ES-I3 (cell line): ENCODE results near the gene NTSR2.

Experiments used
- H3K36me3 ChIP-seq: 2 replicates; pipeline ENCODE4 v1.6.1; 2013; ENCODE audit warnings: mild to moderate bottlenecking, low read length, control low read depth, moderate library complexity; ENCODE audit not compliant: insufficient read depth
- H3K4me1 ChIP-seq: 2 replicates; pipeline ENCODE4 v1.6.1; 2013; ENCODE audit warnings: mild to moderate bottlenecking, control low read depth, low read length; ENCODE audit not compliant: insufficient read depth
- H3K9ac ChIP-seq: 2 replicates; pipeline ENCODE4 v1.6.1; 2013; ENCODE audit warnings: low read depth, mild to moderate bottlenecking, low read length, moderate library complexity
- H3K9me3 ChIP-seq: 2 replicates; pipeline ENCODE4 v1.6.1; 2013; ENCODE audit warnings: mild to moderate bottlenecking, low read length, moderate library complexity; ENCODE audit not compliant: control insufficient read depth, insufficient read depth

The NTSR2 gene

DNA sequence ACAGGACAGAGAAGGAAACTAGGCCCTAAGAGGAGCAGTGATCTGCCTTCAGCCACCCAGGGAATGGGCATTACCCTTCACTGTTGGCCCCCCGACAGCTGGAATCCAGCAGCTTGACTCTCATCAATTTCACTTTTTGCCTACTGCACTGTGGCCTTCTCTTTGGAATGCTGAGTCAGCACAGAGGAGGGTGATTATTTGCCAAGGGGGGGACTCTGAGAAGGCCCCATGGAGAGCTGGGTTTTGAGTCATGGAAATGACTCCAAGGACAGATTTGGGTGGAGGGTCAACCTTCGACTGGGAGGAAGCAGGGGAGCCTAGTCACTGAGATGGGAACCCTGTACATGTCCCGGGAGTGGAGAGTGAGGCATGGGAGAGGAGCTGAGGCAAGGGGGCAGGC, 38.1 kb upstream of the NTSR2 start:
- no peaks in the 10 kb centered on the region for H3K36me3 ChIP-seq
- no peak overlapping the region for H3K9ac ChIP-seq
- H3K9me3 ChIP-seq, result no peaks in the 10 kb centered on the region; the same call in 1 of the 2 replicates
- H3K4me1 ChIP-seq, result no peaks in the 10 kb centered on the region

DNA sequence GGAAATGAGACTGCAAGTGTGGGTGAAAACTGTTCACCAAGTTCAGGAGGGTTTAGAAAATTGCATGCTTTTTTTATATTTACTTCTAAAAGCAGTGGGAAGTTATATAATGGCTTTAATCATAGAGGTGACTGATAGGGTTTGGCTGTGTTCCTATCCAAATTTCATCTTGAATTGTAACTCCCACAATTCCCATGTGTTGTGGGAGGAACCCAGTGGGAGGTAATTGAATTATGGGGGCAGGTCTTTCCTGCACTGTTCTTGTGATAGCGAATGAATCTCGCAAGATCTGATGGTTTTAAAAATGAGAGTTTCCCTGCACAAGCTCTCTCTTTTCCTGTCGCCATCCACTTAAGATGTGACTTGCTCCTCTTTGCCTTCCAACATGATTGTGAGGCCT, 35.7 kb upstream of the NTSR2 start:
- H3K36me3 ChIP-seq, result no peaks in the 10 kb centered on the region
- no peak overlapping the region for H3K9ac ChIP-seq
- no peaks in the 10 kb centered on the region; the same call in 1 of the 2 replicates for H3K9me3 ChIP-seq
- H3K4me1 ChIP-seq, result no peaks in the 10 kb centered on the region

DNA sequence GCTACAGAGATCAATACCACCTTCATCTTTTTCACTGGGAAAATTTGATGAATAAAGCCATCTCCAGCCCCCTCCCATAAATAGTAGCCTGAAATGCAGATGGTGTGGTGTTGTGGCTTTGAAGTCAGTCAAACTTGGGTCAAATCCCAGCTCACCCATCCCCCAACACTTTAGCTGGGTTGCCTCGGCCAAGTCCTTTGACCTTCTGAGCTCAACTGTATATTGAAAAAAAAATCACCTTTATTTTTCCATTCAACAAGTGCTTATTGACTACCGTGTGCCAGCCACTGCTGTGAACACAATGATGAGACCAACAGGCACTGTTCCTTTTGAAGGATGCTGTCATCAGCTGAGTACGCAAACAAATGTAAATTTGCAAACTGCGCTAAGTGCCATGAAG, 35.1 kb upstream of the NTSR2 start:
- Histone ChIP-seq H3K36me3 (no peaks in the 10 kb centered on the region), H3K9me3 (no peaks in the 10 kb centered on the region; the same call in 1 of the 2 replicates), H3K9ac (no peak overlapping the region), H3K4me1 (no peaks in the 10 kb centered on the region)

DNA sequence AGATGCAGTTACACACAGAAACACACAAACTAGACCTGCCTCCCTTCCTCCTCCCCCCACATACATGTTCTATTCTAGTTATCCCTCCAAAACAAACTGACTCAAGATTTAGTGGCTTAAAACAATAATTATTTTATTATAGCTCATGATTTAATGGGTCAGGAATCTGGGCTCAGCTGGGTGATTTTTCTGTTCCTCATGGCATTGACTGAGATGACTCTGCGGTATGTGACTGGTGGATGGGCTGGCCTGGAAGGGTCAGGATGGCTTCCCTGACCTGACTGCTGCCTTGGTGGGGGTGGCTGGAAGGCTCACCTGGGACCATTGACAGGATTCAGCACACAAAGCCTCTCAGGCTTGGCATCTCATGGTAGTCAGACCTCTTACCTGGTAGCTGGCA, 33.7 kb upstream of the NTSR2 start:
- Histone ChIP-seq H3K36me3 (no peaks in the 10 kb centered on the region), H3K4me1 (no peaks in the 10 kb centered on the region), H3K9ac (no peak overlapping the region), H3K9me3 (no peaks in the 10 kb centered on the region; the same call in 1 of the 2 replicates)

DNA sequence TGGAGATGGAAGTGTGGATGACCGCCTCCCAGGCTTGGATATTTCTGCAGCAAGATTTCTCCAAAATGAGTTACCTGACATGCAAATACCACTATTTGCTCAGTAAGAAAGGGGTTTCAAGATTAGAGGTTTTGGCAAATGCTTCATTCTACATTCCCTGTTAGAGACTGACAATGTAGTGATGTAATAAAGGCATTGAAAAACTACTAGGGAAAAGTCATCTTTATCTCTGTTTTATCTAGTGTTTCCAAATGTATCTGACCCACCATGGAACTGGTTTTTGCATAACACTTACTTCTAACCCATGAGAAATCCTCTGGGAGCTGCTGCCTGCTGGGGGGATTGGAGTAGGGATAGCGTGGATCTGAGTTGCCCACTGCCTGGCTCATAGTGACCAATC, 33.0 kb upstream of the NTSR2 start:
- Histone ChIP-seq H3K9ac (no peak overlapping the region), H3K4me1 (no peaks in the 10 kb centered on the region), H3K36me3 (no peaks in the 10 kb centered on the region), H3K9me3 (no peaks in the 10 kb centered on the region; the same call in 1 of the 2 replicates)

DNA sequence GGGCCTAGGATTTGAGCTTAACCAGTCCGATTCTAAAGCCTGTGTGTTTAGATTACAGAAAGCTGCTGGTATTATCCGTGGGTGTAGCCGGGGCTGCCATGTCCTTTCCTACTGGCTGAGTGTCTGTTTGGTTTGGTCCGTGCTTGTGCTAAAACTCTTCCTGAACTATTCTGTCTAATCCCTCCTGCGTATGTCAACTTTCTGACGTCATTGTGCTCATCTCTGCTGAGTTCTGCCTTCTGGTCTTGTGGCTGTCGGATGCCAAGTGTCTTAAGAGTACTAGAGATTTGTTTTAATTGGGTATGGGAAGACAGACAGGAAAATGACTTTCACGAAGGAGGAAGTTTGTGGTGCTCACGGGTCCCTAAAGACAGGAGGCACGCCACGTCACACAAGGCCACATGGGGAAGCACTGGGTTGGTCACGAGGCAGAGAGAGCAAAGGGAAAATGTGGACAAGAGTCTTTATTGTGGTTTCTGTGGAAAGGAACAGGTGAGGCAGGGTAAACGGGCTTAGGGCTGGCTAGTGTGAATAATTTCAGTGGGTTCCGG, 31.8 kb upstream of the NTSR2 start:
- no peaks in the 10 kb centered on the region for H3K4me1 ChIP-seq
- H3K36me3 ChIP-seq, result no peaks in the 10 kb centered on the region
- no peaks in the 10 kb centered on the region for H3K9me3 ChIP-seq
- no peak overlapping the region for H3K9ac ChIP-seq

DNA sequence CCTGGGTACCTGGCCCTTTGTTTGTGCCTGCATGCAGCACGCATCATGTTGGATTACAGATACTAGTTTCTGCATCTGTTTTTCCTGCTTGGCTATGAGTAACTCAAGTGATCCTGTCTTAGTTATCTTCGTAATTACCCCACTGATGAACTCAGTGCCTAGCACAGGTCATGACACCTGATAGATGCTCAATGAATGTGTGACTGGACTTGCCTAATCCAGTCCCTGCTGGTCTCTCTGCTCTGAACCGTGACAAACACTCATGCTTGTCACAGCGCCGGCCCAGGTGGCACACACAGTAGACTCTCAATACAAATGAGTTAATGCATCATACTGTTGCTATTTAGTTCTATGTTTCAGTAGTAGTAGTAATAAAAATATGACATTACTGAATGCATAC, 31.2 kb upstream of the NTSR2 start:
- Histone ChIP-seq H3K9ac (no peak overlapping the region), H3K36me3 (no peaks in the 10 kb centered on the region), H3K4me1 (no peaks in the 10 kb centered on the region), H3K9me3 (no peaks in the 10 kb centered on the region)

DNA sequence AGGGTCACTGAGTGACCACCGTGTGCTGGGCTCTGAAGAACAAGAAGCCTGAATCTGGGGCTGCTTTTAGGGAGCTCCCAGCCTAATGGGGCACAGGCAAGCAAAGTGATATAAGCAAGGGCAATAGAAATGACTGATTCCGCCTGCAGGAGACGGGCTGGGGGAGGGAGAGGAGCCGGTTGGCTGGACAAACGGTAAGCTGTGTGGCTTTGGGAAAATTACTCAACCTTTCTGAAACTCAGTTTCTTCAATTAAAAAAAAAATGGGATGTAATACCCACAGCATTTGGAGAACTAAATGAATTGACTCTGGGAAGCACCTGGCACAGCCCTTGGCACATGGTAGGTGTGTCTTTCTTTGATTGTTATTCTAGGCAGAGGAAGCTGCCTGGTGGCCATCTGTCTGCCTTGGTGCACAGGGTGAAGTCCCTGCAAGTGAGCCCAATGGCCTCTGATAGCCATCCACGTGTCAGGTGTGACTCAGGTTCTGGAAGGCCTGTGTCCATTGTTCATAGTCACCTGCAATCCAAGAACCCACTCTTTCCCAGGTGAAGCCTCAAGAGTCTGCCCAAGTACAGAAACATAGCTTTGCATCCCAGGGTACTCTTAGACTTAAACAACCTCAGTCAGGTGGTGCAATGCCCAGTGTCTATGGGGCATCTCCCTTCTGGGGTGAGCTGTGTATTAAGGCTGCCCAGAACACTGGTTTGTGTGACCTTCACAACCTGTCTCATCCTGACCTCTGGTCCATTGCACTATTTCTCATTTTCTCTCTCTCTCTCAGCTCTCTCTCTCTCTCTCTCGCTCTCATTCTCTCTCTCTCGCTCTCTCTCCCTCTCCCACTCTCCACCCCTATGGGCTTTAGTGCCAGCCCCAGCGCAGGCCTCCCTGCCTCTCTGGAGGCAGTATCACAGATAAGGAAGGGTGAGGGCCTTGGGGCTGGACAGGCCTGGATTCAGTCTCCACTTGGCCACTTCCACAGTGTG, 30.0 kb upstream of the NTSR2 start:
- no peak overlapping the region for H3K9ac ChIP-seq
- no peaks in the 10 kb centered on the region for H3K36me3 ChIP-seq
- no peaks in the 10 kb centered on the region for H3K4me1 ChIP-seq
- no peaks in the 10 kb centered on the region for H3K9me3 ChIP-seq

DNA sequence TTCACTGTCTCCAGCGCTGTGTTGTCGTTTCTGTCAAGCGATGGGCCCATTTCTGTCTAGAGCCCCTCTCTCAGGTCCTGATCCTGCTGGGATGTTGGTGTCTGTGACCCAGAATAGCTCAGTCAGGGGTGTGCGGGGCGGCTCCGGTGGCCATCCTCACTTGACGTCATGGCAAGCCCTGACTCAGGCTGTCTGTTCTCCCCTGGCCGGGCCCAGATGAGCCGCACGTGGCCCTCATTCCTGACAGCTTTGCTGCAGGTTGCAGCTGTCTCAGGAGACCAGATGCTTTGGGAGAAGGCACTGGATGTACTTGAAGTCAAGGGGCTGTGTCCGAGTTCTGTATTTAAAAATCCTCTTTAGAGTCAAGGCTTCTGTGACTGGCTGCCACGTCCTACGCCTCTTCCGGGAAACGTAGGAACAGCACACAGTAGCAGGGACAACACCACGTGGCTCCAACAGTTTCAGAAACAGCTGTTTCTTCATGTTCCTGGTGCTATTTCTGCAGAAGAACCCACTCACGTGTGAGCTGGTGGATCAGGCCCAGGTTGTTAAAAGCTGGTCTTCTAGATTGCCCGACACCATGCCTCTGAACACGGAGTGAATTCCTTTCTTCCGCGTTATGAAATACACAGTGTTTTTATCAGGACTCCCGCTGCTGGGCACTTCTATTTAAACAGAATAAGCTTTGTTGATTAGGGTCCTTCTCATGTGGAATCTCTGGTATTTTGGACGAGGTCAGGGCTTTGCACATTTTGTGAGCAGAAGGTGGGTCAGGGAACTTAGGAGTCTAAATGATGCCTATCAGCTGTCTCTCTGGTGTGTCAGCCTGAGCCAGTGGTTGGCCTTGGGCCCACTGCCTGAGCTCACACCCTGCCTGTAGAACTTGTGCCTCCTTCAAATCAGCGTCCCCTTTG, 28.3 kb upstream of the NTSR2 start:
- H3K9ac ChIP-seq, result no peak overlapping the region
- H3K9me3 ChIP-seq, result no peaks in the 10 kb centered on the region
- H3K36me3 ChIP-seq, result no peaks in the 10 kb centered on the region
- no peaks in the 10 kb centered on the region for H3K4me1 ChIP-seq

DNA sequence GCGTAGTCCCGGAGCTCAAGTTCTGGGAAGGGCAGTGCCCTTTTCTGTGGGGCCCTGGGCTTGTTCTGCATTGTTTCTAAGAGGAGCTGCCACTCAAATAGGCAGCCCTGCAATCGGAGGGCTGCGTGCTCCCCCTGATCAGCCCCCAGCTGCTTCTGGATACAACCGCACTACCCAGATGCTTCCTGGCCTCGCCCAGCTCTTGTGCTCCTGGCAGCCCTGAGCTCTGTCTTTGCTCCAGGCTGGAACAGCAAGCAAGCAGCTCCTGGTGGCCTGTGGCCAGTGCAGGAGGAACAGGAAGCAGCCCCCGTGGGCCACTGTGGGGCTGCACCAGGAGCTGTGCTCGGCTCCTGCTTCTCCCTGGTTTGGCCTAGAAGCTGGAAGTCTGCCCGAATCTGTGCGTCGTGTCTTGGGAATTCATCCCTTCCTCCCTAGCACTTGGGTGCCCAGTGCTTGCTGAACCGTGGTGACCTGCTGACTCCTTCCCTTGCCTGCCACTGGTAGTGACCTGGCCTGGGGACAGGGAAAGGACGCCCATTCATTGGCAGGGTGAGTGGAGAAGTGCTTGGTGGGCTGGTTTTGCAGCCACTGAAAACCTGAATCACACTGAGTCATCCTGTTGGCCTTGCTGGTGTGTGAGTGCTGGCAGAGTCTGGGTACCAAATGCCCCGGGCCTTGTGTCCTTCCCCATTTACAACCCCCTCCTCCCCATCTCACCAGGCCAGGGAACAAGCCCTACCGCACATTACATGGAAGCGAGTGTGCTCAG, 27.3 kb upstream of the NTSR2 start:
- Histone ChIP-seq H3K4me1 (no peaks in the 10 kb centered on the region), H3K9ac (no peak overlapping the region)

DNA sequence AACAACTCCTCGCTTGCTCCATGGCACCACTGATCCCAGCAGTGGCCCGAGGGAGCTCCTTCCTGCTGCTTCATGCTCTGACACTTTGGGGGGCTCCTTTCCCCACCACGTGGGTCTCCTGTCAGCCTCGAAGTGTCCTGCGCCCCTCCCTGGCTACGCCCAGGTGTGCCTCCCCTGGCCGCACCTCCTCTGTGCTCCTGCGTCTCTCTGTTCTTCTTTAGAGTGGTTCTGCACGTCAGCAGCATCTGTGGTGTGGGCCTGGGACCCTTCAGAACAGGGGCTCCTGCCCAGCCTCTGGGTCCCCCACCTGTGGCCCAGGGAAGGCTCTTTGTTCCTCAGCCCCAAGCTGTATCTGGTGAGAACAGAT, 26.7 kb upstream of the NTSR2 start:
- H3K9me3 ChIP-seq, result no peaks in the 10 kb centered on the region
- H3K9ac ChIP-seq, result no peak overlapping the region
- no peaks in the 10 kb centered on the region for H3K4me1 ChIP-seq
- H3K36me3 ChIP-seq, result no peaks in the 10 kb centered on the region

More for the DNA sequence above, 27.3 kb upstream of the NTSR2 start:
- H3K9me3 ChIP-seq, result no peaks in the 10 kb centered on the region
- no peaks in the 10 kb centered on the region for H3K36me3 ChIP-seq

DNA sequence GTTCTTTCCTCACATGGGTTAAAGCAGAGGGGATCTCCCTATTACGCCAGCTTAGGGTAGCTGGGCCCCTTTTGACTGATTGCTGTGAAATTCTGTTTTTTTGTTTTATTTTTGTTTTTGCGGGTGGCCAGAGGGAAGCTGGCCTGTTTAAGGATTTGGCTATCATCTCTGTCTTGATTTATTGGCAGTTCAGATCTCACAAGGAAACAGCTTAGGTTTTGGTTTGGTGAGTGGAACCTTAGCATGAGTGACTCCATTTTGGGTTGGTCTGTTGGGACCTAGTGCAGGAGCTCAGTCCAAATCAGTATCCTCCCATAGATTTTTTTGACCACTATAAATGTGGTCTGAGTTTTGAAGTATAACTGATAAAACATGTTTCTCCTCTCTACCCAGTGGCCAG, 25.6 kb upstream of the NTSR2 start:
- Histone ChIP-seq H3K9ac (no peak overlapping the region), H3K36me3 (no peaks in the 10 kb centered on the region), H3K4me1 (no peaks in the 10 kb centered on the region), H3K9me3 (no peaks in the 10 kb centered on the region)

DNA sequence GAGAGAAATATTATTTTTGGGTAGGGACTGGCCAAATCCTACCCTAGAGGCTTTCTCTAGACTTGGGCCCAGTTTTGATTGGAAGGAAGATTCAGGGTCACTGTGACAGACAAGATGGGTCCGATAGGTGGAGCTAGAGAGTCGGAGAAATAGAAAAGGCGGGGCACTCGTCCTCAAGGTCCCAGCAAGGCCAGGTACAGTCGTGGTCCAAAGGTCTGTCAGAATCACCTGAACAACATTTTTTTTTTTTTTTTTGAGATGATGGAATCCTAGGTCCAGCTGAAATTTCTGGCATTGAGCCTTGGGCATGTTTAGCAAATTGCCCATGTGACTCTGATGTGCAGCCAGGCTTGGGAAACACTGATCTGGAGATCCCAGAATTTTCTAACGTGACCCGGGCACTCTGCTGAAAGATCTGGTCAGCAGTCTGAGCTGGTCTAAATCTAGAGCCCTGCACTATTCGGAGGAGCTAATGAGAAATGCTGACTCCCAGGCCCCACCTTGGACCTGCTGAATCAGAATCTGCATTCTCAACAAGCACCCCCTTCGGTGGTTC, 23.0 kb upstream of the NTSR2 start:
- Histone ChIP-seq H3K36me3 (no peaks in the 10 kb centered on the region), H3K9me3 (no peaks in the 10 kb centered on the region), H3K9ac (no peak overlapping the region), H3K4me1 (peaks cover 6% of the 10 kb centered on the region)
